ENCODE measurements around the gene TMEM116.

DNA sequence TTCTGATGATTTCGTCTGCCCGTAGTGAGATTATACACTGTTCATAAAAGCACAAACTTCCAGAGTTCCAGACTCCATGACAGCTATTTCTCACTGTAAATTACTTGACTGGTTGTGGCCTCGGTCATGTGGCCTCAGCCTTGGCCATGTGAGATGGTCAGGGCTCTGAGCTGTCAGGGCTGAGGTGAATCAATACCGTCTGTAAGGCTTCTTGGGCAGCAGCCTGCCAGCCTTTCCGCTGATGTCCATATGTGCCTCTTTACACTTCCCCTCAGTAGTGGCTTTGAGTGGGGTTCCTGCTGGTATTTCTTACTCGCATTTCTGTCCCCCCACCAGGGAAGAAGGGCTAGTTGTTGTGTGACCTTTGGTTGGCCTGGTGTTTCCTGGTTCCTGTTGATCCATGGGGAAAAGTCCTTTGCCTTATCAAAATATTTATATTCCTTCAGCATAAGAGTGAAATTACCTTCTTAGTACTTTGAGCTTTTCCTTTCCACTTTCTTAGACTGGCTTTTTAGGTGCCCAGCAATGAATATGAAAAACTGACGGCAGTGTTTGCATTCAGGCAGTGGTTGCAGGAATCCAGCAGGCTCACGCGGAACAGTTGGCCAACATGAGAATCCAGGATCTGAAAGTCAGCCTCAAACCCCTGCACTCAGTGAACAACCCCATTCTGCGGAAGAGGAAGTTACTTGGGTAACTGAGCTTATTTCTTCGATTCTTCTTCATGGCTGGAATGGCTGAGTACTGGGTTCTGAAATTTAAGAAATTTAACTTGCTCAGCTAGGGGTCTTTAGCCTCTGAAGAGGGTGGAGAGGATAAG lies 124.8 kb downstream of the TMEM116 start:
- TF ChIP-seq, protein P1, sequence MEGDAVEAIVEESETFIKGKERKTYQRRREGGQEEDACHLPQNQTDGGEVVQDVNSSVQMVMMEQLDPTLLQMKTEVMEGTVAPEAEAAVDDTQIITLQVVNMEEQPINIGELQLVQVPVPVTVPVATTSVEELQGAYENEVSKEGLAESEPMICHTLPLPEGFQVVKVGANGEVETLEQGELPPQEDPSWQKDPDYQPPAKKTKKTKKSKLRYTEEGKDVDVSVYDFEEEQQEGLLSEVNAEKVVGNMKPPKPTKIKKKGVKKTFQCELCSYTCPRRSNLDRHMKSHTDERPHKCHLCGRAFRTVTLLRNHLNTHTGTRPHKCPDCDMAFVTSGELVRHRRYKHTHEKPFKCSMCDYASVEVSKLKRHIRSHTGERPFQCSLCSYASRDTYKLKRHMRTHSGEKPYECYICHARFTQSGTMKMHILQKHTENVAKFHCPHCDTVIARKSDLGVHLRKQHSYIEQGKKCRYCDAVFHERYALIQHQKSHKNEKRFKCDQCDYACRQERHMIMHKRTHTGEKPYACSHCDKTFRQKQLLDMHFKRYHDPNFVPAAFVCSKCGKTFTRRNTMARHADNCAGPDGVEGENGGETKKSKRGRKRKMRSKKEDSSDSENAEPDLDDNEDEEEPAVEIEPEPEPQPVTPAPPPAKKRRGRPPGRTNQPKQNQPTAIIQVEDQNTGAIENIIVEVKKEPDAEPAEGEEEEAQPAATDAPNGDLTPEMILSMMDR (IDR thresholded peaks at IDR 0.05), result no peak
- TF ChIP-seq EZH2 (IDR thresholded peaks at IDR 0.05), result no peak

Measured in neural progenitor cell (in vitro differentiated cells).